Loucy (cell line): ENCODE data around the gene NRIP2.

Experiments
- H2AFZ ChIP-seq: fragments of 200-600 bp; sonication (generic); 2 replicates; pipeline ENCODE4 v1.6.0; 2016; ENCODE audit warnings: antibody characterized with exemption, mild to moderate bottlenecking, low read length, moderate library complexity
- H3F3A ChIP-seq: fragments of 200-600 bp; 2 replicates; pipeline ENCODE4 v1.6.0; 2016; ENCODE audit warnings: antibody characterized with exemption, low read depth, mild to moderate bottlenecking
- H3K27me3 ChIP-seq: fragments of 200-600 bp; sonication (generic); 2 replicates; pipeline ENCODE4 v1.6.1; 2014; ENCODE audit warnings: low read length, mild to moderate bottlenecking; ENCODE audit not compliant: insufficient read depth, poor library complexity, severe bottlenecking
- H3K36me3 ChIP-seq: fragments of 200-600 bp; sonication (generic); 2 replicates; pipeline ENCODE4 v1.6.1; 2016; ENCODE audit warnings: low read length; ENCODE audit not compliant: insufficient read depth
- H3K4me1 ChIP-seq: fragments of 200-600 bp; sonication (generic); 2 replicates; pipeline ENCODE4 v1.5.1; 2014; ENCODE audit warnings: low read length, mild to moderate bottlenecking; ENCODE audit not compliant: insufficient read depth, poor library complexity, severe bottlenecking
- H3K4me2 ChIP-seq: fragments of 200-600 bp; sonication (generic); 2 replicates; pipeline ENCODE4 v1.6.0; 2014; ENCODE audit warnings: antibody characterized with exemption, low read length, low read depth, mild to moderate bottlenecking; ENCODE audit not compliant: poor library complexity, severe bottlenecking
- H3K4me3 ChIP-seq: fragments of 200-600 bp; sonication (generic); 2 replicates; pipeline ENCODE4 v1.5.1; 2014; ENCODE audit warnings: low read length, mild to moderate bottlenecking, mixed read lengths; ENCODE audit not compliant: poor library complexity, severe bottlenecking
- H3K79me2 ChIP-seq: fragments of 200-600 bp; sonication (generic); 2 replicates; pipeline ENCODE4 v1.6.1; 2014; ENCODE audit warnings: low read length; ENCODE audit not compliant: insufficient read depth
- H3K9ac ChIP-seq: fragments of 200-600 bp; sonication (generic); 2 replicates; pipeline ENCODE4 v1.6.0; 2014; ENCODE audit warnings: mild to moderate bottlenecking, low read depth, low read length, moderate library complexity; ENCODE audit not compliant: poor library complexity, severe bottlenecking
- H3K9me2 ChIP-seq: fragments of 200-600 bp; sonication (generic); replicated peaks from 2 replicates; pipeline ENCODE4 v1.6.1; 2016; ENCODE audit warnings: low read depth, low read length, mixed read lengths
- H3K9me3 ChIP-seq: fragments of 200-600 bp; sonication (generic); 2 replicates; pipeline ENCODE4 v1.6.1; 2014; ENCODE audit warnings: mild to moderate bottlenecking, antibody characterized with exemption, low read length, low read depth; ENCODE audit not compliant: insufficient read depth
- H4K20me1 ChIP-seq: fragments of 200-600 bp; sonication (generic); 2 replicates; pipeline ENCODE4 v1.6.0; 2014; ENCODE audit warnings: antibody characterized with exemption, low read length, mild to moderate bottlenecking; ENCODE audit not compliant: insufficient read depth, poor library complexity, severe bottlenecking
- CTCF ChIP-seq: fragments of 200-600 bp; sonication (generic); conservative IDR thresholded peaks from 2 replicates; pipeline ENCODE4 v1.5.1; 2014; ENCODE audit warnings: mild to moderate bottlenecking, antibody characterized with exemption, low read length
- EZH2phosphoT487 ChIP-seq: fragments of 200-600 bp; IDR thresholded peaks from 2 replicates; pipeline ENCODE4 v1.6.1; 2018; ENCODE audit warnings: antibody characterized with exemption, mild to moderate bottlenecking, moderate library complexity, borderline replicate concordance

NRIP2 gene

GRCh38 chr12:2851931-2852330, 17.1 kb upstream of the NRIP2 start:
- Histone ChIP-seq H3K79me2 (no peaks in the 10 kb centered on the region), H3K36me3 (no peaks in the 10 kb centered on the region), H3K4me2 (no peak overlapping the region), H3K9me3 (no peaks in the 10 kb centered on the region), H3K9ac (no peak overlapping the region), H3K4me1 (no peaks in the 10 kb centered on the region), H4K20me1 (no peaks in the 10 kb centered on the region), H3F3A (no peaks in the 10 kb centered on the region), H3K27me3 (no peaks in the 10 kb centered on the region), H3K4me3 (no peak overlapping the region), H2AFZ (no peak overlapping the region), H3K9me2 (no peaks in the 10 kb centered on the region)
- no peak for TF ChIP-seq CTCF

GRCh38 chr12:2845280-2845679, 10.4 kb upstream of the NRIP2 start:
- H3K4me3 ChIP-seq, result no peak overlapping the region
- no peaks in the 10 kb centered on the region for H3K27me3 ChIP-seq
- H2AFZ ChIP-seq, result no peak overlapping the region
- TF ChIP-seq EZH2phosphoT487, result no peak
- no peak for TF ChIP-seq CTCF
- no peaks in the 10 kb centered on the region for H3K9me3 ChIP-seq
- H3F3A ChIP-seq, result no peaks in the 10 kb centered on the region
- no peaks in the 10 kb centered on the region for H3K79me2 ChIP-seq
- H3K4me2 ChIP-seq, result no peak overlapping the region
- no peaks in the 10 kb centered on the region for H3K36me3 ChIP-seq
- no peaks in the 10 kb centered on the region for H3K4me1 ChIP-seq
- H3K9me2 ChIP-seq, result no peaks in the 10 kb centered on the region
- no peak overlapping the region for H3K9ac ChIP-seq
- no peaks in the 10 kb centered on the region for H4K20me1 ChIP-seq

- Histone ChIP-seq H3K9me3 (no peaks in the 10 kb centered on the region), H3K9ac (no peak overlapping the region), H3K79me2 (no peaks in the 10 kb centered on the region), H3K9me2 (no peaks in the 10 kb centered on the region), H3K36me3 (no peaks in the 10 kb centered on the region), H4K20me1 (no peaks in the 10 kb centered on the region), H2AFZ (no peak overlapping the region), H3K4me2 (no peak overlapping the region), H3K27me3 (no peaks in the 10 kb centered on the region), H3F3A (no peaks in the 10 kb centered on the region), H3K4me1 (no peaks in the 10 kb centered on the region), H3K4me3 (no peak overlapping the region)
- TF ChIP-seq CTCF, result no peak
- TF ChIP-seq EZH2phosphoT487, result no peak
These were observed 10.0 kb upstream of the NRIP2 start for GRCh38 chr12:2844786-2845185.
